Endothelial cell of umbilical vein (primary cell): Measurements from ENCODE around the gene RAB42.

Experiments
- EZH2 ChIP-seq: IDR thresholded peaks from 2 replicates; pipeline ENCODE4 v1.6.1; 2012; ENCODE audit warnings: borderline replicate concordance, low read depth, mild to moderate bottlenecking, moderate library complexity, low read length, inconsistent platforms; ENCODE audit not compliant: severe bottlenecking
- FOS ChIP-seq: IDR thresholded peaks from 2 replicates; pipeline ENCODE4 v1.6.1; 2011; ENCODE audit warnings: mild to moderate bottlenecking, low read length, moderate library complexity, borderline replicate concordance; ENCODE audit not compliant: insufficient read depth
- GATA2 ChIP-seq: IDR thresholded peaks from 2 replicates; pipeline ENCODE4 v1.7.0; 2011; ENCODE audit warnings: low read depth, mild to moderate bottlenecking, moderate library complexity, mixed read lengths, low read length; ENCODE audit not compliant: insufficient read length, insufficient read depth
- JUN ChIP-seq: IDR thresholded peaks from 2 replicates; pipeline ENCODE4 v1.6.1; 2011; ENCODE audit warnings: borderline replicate concordance, low read depth; ENCODE audit not compliant: insufficient read length, insufficient read depth
- MYC ChIP-seq: IDR thresholded peaks from one replicate; pipeline ENCODE4 v1.6.1; 2011; ENCODE audit warnings: mild to moderate bottlenecking, low read depth, low read length
- POLR2A ChIP-seq: IDR thresholded peaks from 2 replicates; pipeline ENCODE4 v1.6.1; 2012; ENCODE audit warnings: low read depth, mild to moderate bottlenecking, control low read depth, low read length
- POLR2AphosphoS5 ChIP-seq: IDR thresholded peaks from 2 replicates; pipeline ENCODE4 v1.6.1; 2012; ENCODE audit warnings: low read depth, mild to moderate bottlenecking, control low read depth, low read length, moderate library complexity; ENCODE audit not compliant: insufficient read depth
- TF ChIP-seq, protein P1 (sequence below): IDR thresholded peaks from 2 replicates; pipeline ENCODE4 v1.6.1; 2011; ENCODE audit not compliant: insufficient read depth, insufficient read length
- TF ChIP-seq, protein P2 (sequence below), 2 donors: IDR thresholded peaks; 1 replicate in 1 of 2; 2 replicates in 1 of 2; pipeline ENCODE4 v1.5.1; 2011; ENCODE audit warnings: low read length in 2 of 2, mild to moderate bottlenecking in 2 of 2, moderate library complexity in 2 of 2, control low read depth in 1 of 2, inconsistent platforms in 1 of 2, low read depth in 1 of 2; ENCODE audit not compliant: insufficient read depth in 1 of 2; ENCODE audit errors: extremely low read depth in 1 of 2

DNA sequence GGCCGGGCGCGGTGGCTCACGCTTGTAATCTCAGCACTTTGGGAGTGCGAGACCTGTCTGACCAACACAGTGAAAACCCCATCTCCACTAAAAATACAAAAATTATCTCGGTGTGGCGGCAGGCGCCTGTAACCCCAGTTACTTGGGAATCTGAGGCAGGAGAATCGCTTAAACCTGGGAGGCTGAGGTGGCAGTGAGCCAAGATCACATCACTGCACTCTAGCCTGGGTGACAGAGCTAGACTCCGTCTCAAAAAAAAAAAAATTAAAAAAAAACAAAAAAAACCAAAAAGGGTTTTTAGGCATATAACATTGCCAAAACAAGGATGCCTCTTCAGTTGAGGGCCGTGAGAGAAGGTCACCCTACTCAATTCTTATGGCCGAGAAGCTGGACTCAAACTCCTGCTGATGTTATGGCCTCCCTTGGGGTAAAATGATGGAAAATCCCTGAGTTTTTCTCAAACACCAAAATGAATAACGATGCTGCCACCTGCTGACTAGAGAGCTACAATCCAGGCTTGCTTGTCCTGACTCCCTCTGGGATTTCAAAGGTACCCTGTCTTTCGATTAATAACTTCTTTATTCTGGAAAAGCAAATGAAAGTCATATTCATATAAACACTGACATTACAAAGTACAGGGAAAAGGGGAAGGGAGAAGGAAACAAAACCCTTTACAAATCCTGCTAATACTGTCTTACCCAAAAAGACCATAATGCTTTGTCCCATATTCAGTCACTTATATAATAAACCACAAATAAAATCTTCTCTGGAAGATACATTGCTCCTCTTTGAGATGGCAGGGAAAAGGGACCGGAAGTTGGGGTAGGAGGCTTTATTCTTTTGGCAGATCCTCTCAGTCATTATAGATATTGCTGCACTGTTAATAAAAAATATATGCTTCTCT lies 10.7 kb downstream of the RAB42 start:
- TF ChIP-seq, protein P1, sequence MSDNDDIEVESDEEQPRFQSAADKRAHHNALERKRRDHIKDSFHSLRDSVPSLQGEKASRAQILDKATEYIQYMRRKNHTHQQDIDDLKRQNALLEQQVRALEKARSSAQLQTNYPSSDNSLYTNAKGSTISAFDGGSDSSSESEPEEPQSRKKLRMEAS: no peak
- no peak for TF ChIP-seq POLR2AphosphoS5
- TF ChIP-seq, protein P2, sequence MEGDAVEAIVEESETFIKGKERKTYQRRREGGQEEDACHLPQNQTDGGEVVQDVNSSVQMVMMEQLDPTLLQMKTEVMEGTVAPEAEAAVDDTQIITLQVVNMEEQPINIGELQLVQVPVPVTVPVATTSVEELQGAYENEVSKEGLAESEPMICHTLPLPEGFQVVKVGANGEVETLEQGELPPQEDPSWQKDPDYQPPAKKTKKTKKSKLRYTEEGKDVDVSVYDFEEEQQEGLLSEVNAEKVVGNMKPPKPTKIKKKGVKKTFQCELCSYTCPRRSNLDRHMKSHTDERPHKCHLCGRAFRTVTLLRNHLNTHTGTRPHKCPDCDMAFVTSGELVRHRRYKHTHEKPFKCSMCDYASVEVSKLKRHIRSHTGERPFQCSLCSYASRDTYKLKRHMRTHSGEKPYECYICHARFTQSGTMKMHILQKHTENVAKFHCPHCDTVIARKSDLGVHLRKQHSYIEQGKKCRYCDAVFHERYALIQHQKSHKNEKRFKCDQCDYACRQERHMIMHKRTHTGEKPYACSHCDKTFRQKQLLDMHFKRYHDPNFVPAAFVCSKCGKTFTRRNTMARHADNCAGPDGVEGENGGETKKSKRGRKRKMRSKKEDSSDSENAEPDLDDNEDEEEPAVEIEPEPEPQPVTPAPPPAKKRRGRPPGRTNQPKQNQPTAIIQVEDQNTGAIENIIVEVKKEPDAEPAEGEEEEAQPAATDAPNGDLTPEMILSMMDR (IDR thresholded peaks at IDR 0.05; ENCODE audit: extremely low read depth in 1 of 2, insufficient read depth in 1 of 2, low read depth in 1 of 2, low read length in 2 of 2): peak; percentile 63 to 64
- no peak for TF ChIP-seq POLR2A
- TF ChIP-seq EZH2: no peak
- no peak for TF ChIP-seq JUN
- no peak for TF ChIP-seq GATA2
- no peak for TF ChIP-seq FOS
- no peak for TF ChIP-seq MYC
